GM19238 (cell line): ENCODE measurements around the gene CFAP410.
"Not testable (repeated sequence)": the region's sequence is repeated elsewhere in the genome, so short reads cannot be mapped to it uniquely, and the experiment has no call there.

Source experiments
- DNase-seq: peaks from one replicate; pipeline ENCODE4 v3.0.0; 2011; ENCODE audit warnings: low spot score; ENCODE audit not compliant: insufficient read length

Gene CFAP410

GRCh38 chr21:44286716-44287632 is 52.2 kb downstream of the CFAP410 start:
- DNase-seq: no peak

GRCh38 chr21:44286086-44286715 is 53.0 kb downstream of the CFAP410 start:
- no peak for DNase-seq

- no peak for DNase-seq
Observed at GRCh38 chr21:44285138-44285992, 53.8 kb downstream of the CFAP410 start, which contains the start of gene AIRE. Gene AIRE, plus strand, starts transcription at chr21:44285876. Its CDS starts 131 bp downstream, at chr21:44286007.

- DNase-seq: no peak
Observed at GRCh38 chr21:44283948-44284347, 55.2 kb downstream of the CFAP410 start.

- not testable (repeated sequence) for DNase-seq
Observed at GRCh38 chr21:44283211-44283785, 55.9 kb downstream of the CFAP410 start.

- DNase-seq: no peak
Observed at GRCh38 chr21:44282370-44282769, 56.8 kb downstream of the CFAP410 start.

- no peak for DNase-seq
Observed at GRCh38 chr21:44281801-44282200, 57.4 kb downstream of the CFAP410 start.

GRCh38 chr21:44279354-44280260 is 59.6 kb downstream of the CFAP410 start:
- DNase-seq: no peak
